H9 (cell line): Measurements from ENCODE around the gene MDFI. TPM values are rescaled to one million over a fixed set of nuclear protein-coding genes. Genes with fewer than 3 reads are reported as not detected.

ENCODE experiments used
- DNase-seq: peaks from one replicate; pipeline ENCODE4 v3.0.0-alpha.2; 2017
- H2AFZ ChIP-seq: one replicate; pipeline ENCODE4 v1.6.1; 2013; ENCODE audit warnings: mild to moderate bottlenecking, low read length, control low read depth, moderate library complexity
- H2AK5ac ChIP-seq: 2 replicates; pipeline ENCODE4 v1.6.1; 2013; ENCODE audit warnings: low read length, control low read depth, mixed read lengths; ENCODE audit not compliant: insufficient read length
- H2BK120ac ChIP-seq: one replicate; pipeline ENCODE4 v1.6.1; 2013; ENCODE audit warnings: low read depth, mild to moderate bottlenecking, low read length, control low read depth, inconsistent platforms; ENCODE audit not compliant: poor library complexity, severe bottlenecking
- H2BK12ac ChIP-seq: 2 replicates; pipeline ENCODE4 v1.6.1; 2013; ENCODE audit warnings: low read length, control low read depth, mixed read lengths, low read depth; ENCODE audit not compliant: insufficient read length
- H2BK15ac ChIP-seq: 2 replicates; pipeline ENCODE4 v1.6.1; 2013; ENCODE audit warnings: low read depth, low read length, control low read depth
- H2BK20ac ChIP-seq: one replicate; pipeline ENCODE4 v1.6.1; 2013; ENCODE audit warnings: low read depth, mild to moderate bottlenecking, low read length, control low read depth, inconsistent platforms; ENCODE audit not compliant: poor library complexity, severe bottlenecking
- H2BK5ac ChIP-seq: 2 replicates; pipeline ENCODE4 v1.6.1; 2013; ENCODE audit warnings: low read length, control low read depth, mixed read lengths; ENCODE audit not compliant: insufficient read length
- H3K14ac ChIP-seq: 2 replicates; pipeline ENCODE4 v1.6.1; 2013; ENCODE audit warnings: low read length, control low read depth; ENCODE audit not compliant: insufficient read depth
- H3K18ac ChIP-seq: 2 replicates; pipeline ENCODE4 v1.6.1; 2013; ENCODE audit warnings: low read depth, mild to moderate bottlenecking, mixed read lengths, low read length, control low read depth; ENCODE audit not compliant: insufficient read length
- H3K23ac ChIP-seq: 2 replicates; pipeline ENCODE4 v1.6.1; 2013; ENCODE audit warnings: low read length, control low read depth, mixed read lengths, low read depth; ENCODE audit not compliant: insufficient read length
- H3K23me2 ChIP-seq: 2 replicates; pipeline ENCODE4 v1.6.1; 2013; ENCODE audit warnings: low read depth, mild to moderate bottlenecking, mixed read lengths, low read length, control low read depth; ENCODE audit not compliant: insufficient read length, poor library complexity, severe bottlenecking
- H3K27ac ChIP-seq: 2 replicates; pipeline ENCODE4 v1.5.1; 2013; ENCODE audit warnings: low read length, control low read depth, mixed read lengths, low read depth; ENCODE audit not compliant: insufficient read length
- H3K27me3 ChIP-seq: 2 replicates; pipeline ENCODE4 v1.6.1; 2013; ENCODE audit warnings: low read length, control low read depth, inconsistent platforms; ENCODE audit not compliant: insufficient read depth
- H3K4ac ChIP-seq: 2 replicates; pipeline ENCODE4 v1.6.1; 2013; ENCODE audit warnings: low read depth, mild to moderate bottlenecking, control low read depth, inconsistent platforms, low read length, moderate library complexity
- H3K4me1 ChIP-seq: 2 replicates; pipeline ENCODE4 v1.6.1; 2013; ENCODE audit warnings: low read length, control low read depth, inconsistent platforms; ENCODE audit not compliant: insufficient read depth
- H3K4me2 ChIP-seq: 2 replicates; pipeline ENCODE4 v1.6.1; 2013; ENCODE audit warnings: low read length, control low read depth, mixed read lengths; ENCODE audit not compliant: insufficient read length, insufficient read depth
- H3K56ac ChIP-seq: 2 replicates; pipeline ENCODE4 v1.6.1; 2013; ENCODE audit warnings: low read depth, mild to moderate bottlenecking, mixed read lengths, low read length, control low read depth; ENCODE audit not compliant: insufficient read length
- H3K79me1 ChIP-seq: 2 replicates; pipeline ENCODE4 v1.6.1; 2013; ENCODE audit warnings: low read depth, mild to moderate bottlenecking, moderate library complexity, low read length, control low read depth, inconsistent platforms; ENCODE audit not compliant: insufficient read depth, poor library complexity, severe bottlenecking
- H3K79me2 ChIP-seq: 2 replicates; pipeline ENCODE4 v1.6.1; 2013; ENCODE audit warnings: low read length, control low read depth, inconsistent platforms; ENCODE audit not compliant: insufficient read depth
- H3K9ac ChIP-seq: 2 replicates; pipeline ENCODE4 v1.6.1; 2013; ENCODE audit warnings: low read length, control low read depth, mixed read lengths; ENCODE audit not compliant: insufficient read length; ENCODE audit errors: extremely low read depth
- H3K9me3 ChIP-seq: one replicate; pipeline ENCODE4 v1.6.1; 2013; ENCODE audit warnings: low read depth, low read length, inconsistent platforms; ENCODE audit not compliant: control insufficient read depth
- H3T11ph ChIP-seq: one replicate; pipeline ENCODE4 v1.6.1; 2013; ENCODE audit warnings: mild to moderate bottlenecking, low read length, control low read depth, inconsistent platforms
- H4K20me1 ChIP-seq: one replicate; pipeline ENCODE4 v1.6.1; 2013; ENCODE audit not compliant: control insufficient read depth, insufficient read length, insufficient read depth
- H4K5ac ChIP-seq: 2 replicates; pipeline ENCODE4 v1.6.1; 2013; ENCODE audit warnings: low read depth, mild to moderate bottlenecking, mixed read lengths, low read length, control low read depth; ENCODE audit not compliant: insufficient read length
- H4K8ac ChIP-seq: replicated peaks from 2 replicates; pipeline ENCODE4 v1.6.1; 2013; ENCODE audit warnings: low read length, control low read depth, mixed read lengths, low read depth; ENCODE audit not compliant: insufficient read length
- H4K91ac ChIP-seq: 2 replicates; pipeline ENCODE4 v1.6.1; 2013; ENCODE audit warnings: low read depth, mild to moderate bottlenecking, moderate library complexity, mixed read lengths, low read length, control low read depth; ENCODE audit not compliant: insufficient read length
- H3K27ac Mint-ChIP-seq, 3 experiments: 2 replicates in 2 of 3; 3 replicates in 1 of 3; pipeline ENCODE4 v1.8.0; 2020 to 2021; ENCODE audit warnings: mixed read lengths in 3 of 3, mild to moderate bottlenecking in 1 of 3, moderate library complexity in 1 of 3
- H3K27me3 Mint-ChIP-seq: 2 replicates; pipeline ENCODE4 v1.8.0; 2021; ENCODE audit warnings: low read depth, mild to moderate bottlenecking, moderate library complexity, mixed read lengths
- H3K36me3 Mint-ChIP-seq, 3 experiments: 2 replicates in 2 of 3; 3 replicates in 1 of 3; pipeline ENCODE4 v1.8.0; 2020 to 2021; ENCODE audit warnings: low read depth in 3 of 3, mixed read lengths in 3 of 3; ENCODE audit not compliant: insufficient read depth in 1 of 3
- H3K4me1 Mint-ChIP-seq, 2 experiments: 2 replicates each; pipeline ENCODE4 v1.8.0; 2020; ENCODE audit warnings: mixed read lengths in 2 of 2
- H3K4me3 Mint-ChIP-seq, 2 experiments: 2 replicates in 1 of 2; 3 replicates in 1 of 2; pipeline ENCODE4 v1.8.0; 2020 to 2021; ENCODE audit warnings: mild to moderate bottlenecking in 2 of 2, mixed read lengths in 2 of 2, moderate library complexity in 1 of 2
- H3K9me3 Mint-ChIP-seq, 2 experiments: 2 replicates in 1 of 2; 3 replicates in 1 of 2; pipeline ENCODE4 v1.8.0; 2020; ENCODE audit warnings: mild to moderate bottlenecking in 2 of 2, mixed read lengths in 2 of 2, moderate library complexity in 1 of 2
- CTCF ChIP-seq: fragments of 200-600 bp; sonication (generic); conservative IDR thresholded peaks from 3 replicates; pipeline ENCODE4 v1.8.0; 2021; ENCODE audit warnings: antibody characterized with exemption, mild to moderate bottlenecking
- WGBS: extraction: QIAGEN DNeasy Blood & Tissue Kit; methylation state at CpG from one replicate; pipeline ENCODE4 v1.1.7; 2013; ENCODE audit warnings: missing lambda C conversion rate, low lambda C conversion rate, mixed read lengths; ENCODE audit not compliant: insufficient read length; ENCODE audit errors: extremely low coverage; 5-methylcytosine and 5-hydroxymethylcytosine counted together
- total RNA-seq: library from RNA; stranded (reverse); gene quantifications from 2 replicates; pipeline ENCODE4 v1.2.1, GENCODE V29; 2021

MDFI gene
- total RNA-seq, 1 experiment from 2014 or later = 45.0 TPM

DNA sequence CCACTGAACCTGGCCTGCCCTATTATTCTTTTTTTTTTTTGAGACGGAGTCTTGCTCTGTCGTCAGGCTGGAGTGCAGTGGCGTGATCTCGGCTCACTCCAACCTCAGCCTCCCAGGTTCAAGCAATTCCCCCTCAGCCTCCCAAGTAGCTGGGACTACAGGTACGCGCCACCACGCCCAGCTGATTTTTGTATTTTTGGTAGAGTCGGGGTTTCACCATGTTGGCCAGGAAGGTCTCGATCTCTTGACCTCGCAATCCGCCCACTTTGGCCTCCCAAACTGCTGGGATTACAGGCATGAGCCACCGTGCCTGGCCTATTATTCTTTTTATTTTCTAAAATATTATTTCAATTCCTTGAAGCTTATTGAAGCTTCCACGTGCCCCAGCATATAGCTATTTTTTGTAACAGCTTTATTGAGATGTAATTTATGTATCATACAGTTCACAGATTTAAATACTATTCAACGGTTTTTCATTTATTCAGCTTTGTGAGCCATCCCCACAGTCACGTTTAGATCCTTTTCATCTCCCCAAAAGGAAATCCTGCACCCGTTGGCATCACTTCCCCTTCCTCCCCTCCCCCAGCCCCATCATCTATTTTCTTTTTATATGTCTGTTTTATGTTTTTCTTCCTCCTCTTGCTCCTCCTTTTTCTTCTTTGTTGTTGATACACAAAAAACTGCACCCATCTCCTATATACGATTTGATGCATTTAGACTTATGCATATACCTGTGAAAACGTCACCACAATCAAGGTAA lies 13.5 kb upstream of the MDFI start:
- peaks cover 10 to 18% of the 10 kb centered on the region in 2 experiments for H3K4me1 Mint-ChIP-seq
- no peak overlapping the region for H3K27ac ChIP-seq
- no peaks in the 10 kb centered on the region for H3K9me3 ChIP-seq

More for the DNA sequence above, 13.5 kb upstream of the MDFI start:
- no peak for TF ChIP-seq CTCF
- Mint-ChIP-seq H3K9me3 (peaks cover 16 to 20% of the 10 kb centered on the region in 2 experiments), H3K27me3 (peaks cover 9% of the 10 kb centered on the region), H3K4me3 (no peak overlapping the region), H3K27ac (no peak overlapping the region), H3K36me3 (peaks cover 0 to 21% (median 2%) of the 10 kb centered on the region in 3 experiments; a peak in 5 of 7 replicates)
- DNase-seq = no peak
- Histone ChIP-seq H3K4me2 (no peak overlapping the region), H2BK20ac (no peak overlapping the region), H4K5ac (no peak overlapping the region), H4K8ac (no peak overlapping the region), H3K9ac (no peak overlapping the region), H3T11ph (no peak overlapping the region), H3K56ac (no peak overlapping the region), H3K18ac (no peak overlapping the region), H4K91ac (no peak overlapping the region), H2BK5ac (no peak overlapping the region), H3K23me2 (no peaks in the 10 kb centered on the region), H2BK120ac (no peak overlapping the region), H2BK12ac (no peak overlapping the region), H2AK5ac (no peak overlapping the region), H3K79me2 (no peaks in the 10 kb centered on the region), H3K79me1 (no peaks in the 10 kb centered on the region), H2AFZ (no peak overlapping the region), H3K23ac (no peak overlapping the region), H2BK15ac (no peak overlapping the region), H4K20me1 (no peaks in the 10 kb centered on the region), H3K4ac (no peak overlapping the region), H3K14ac (no peak overlapping the region), H3K27me3 (no peaks in the 10 kb centered on the region), H3K4me1 (no peaks in the 10 kb centered on the region)
- WGBS = no CpG with 5 or more reads among the region's 18 CpGs
